OCI-LY3 (cell line): ENCODE results near the gene PLB1.

Source experiments
- H2AFZ ChIP-seq: fragments of 200-600, 300-600 bp; shearing (Covaris generic); 2 replicates; pipeline ENCODE4 v1.6.0; 2014; ENCODE audit warnings: antibody characterized with exemption, low read depth, low read length
- H3K27ac ChIP-seq: fragments of 200-600, 300-600 bp; sonication (generic); 2 replicates; pipeline ENCODE4 v1.5.1; 2014; ENCODE audit warnings: mild to moderate bottlenecking, low read length, moderate library complexity, mixed read lengths
- H3K27me3 ChIP-seq: fragments of 200-600, 300-600 bp; sonication (generic); 2 replicates; pipeline ENCODE4 v1.6.1; 2014; ENCODE audit warnings: low read depth, low read length, mixed read lengths
- H3K36me3 ChIP-seq: fragments of 200-600, 300-600 bp; sonication (generic); replicated peaks from 2 replicates; pipeline ENCODE3; 2014; ENCODE audit warnings: low read depth, low read length, mixed read lengths
- H3K4me1 ChIP-seq: fragments of 300-600, 200-600 bp; sonication (generic); 2 replicates; pipeline ENCODE4 v1.6.1; 2014; ENCODE audit warnings: low read length, mixed read lengths
- H3K4me2 ChIP-seq: fragments of 200-600, 300-600 bp; sonication (generic); 2 replicates; pipeline ENCODE4 v1.6.1; 2014; ENCODE audit warnings: low read length, mixed read lengths
- H3K4me3 ChIP-seq: fragments of 300-600, 200-600 bp; sonication (generic); 2 replicates; pipeline ENCODE4 v1.5.1; 2014; ENCODE audit warnings: antibody characterized with exemption, mild to moderate bottlenecking, low read length, moderate library complexity
- H3K79me2 ChIP-seq: fragments of 300-600, 200-600 bp; shearing (Covaris generic); 2 replicates; pipeline ENCODE4 v1.6.1; 2014; ENCODE audit warnings: mild to moderate bottlenecking, low read length, mixed read lengths
- H3K9ac ChIP-seq: fragments of 300-600, 200-600 bp; shearing (Covaris generic); 2 replicates; pipeline ENCODE4 v1.6.0; 2014; ENCODE audit warnings: mild to moderate bottlenecking, low read length, moderate library complexity
- H3K9me3 ChIP-seq: fragments of 200-600, 300-600 bp; shearing (Covaris generic); 2 replicates; pipeline ENCODE4 v1.6.1; 2014; ENCODE audit warnings: low read length, mixed read lengths; ENCODE audit not compliant: insufficient read depth
- H4K20me1 ChIP-seq: fragments of 200-600, 300-600 bp; sonication (generic); 2 replicates; pipeline ENCODE4 v1.6.1; 2016; ENCODE audit warnings: low read length, mixed read lengths; ENCODE audit not compliant: insufficient read depth
- CTCF ChIP-seq: fragments of 200-600, 300-600 bp; sonication (generic); IDR thresholded peaks from 2 replicates; pipeline ENCODE4 v1.5.1; 2014; ENCODE audit warnings: antibody characterized with exemption, low read length, low read depth
- EZH2phosphoT487 ChIP-seq: fragments of 200-600 bp; shearing (Covaris generic); IDR thresholded peaks from 2 replicates; pipeline ENCODE4 v1.6.1; 2018; ENCODE audit warnings: antibody characterized with exemption, mixed run types, low read depth

PLB1 gene

GRCh38 chr2:28454016-28454930 is 41.6 kb upstream of the PLB1 start:
- no peaks in the 10 kb centered on the region for H3K79me2 ChIP-seq
- no peak overlapping the region for H2AFZ ChIP-seq

DNA sequence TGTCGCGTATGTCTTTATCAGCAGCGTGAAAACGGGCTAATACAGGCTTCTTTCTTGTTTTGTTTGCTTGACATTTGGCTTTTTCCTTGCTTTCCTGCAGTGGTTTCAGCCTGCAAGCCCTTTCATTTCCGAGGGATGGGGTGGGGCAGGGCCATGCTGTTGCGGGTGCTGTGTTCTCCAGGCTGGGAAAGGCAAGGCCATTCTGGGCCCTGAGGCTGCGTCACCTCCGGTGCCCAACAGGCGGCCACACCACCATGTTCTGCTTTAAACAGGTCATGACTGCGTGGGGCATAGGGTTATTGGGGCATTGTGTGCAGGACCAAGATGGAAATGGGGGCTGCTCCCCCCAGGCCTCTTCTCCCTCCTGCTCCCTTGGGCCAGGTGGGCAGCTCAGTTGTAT is 38.6 kb upstream of the PLB1 start:
- H3K27me3 ChIP-seq, result peaks cover 5% of the 10 kb centered on the region
- no peaks in the 10 kb centered on the region for H3K36me3 ChIP-seq
- no peaks in the 10 kb centered on the region for H4K20me1 ChIP-seq
- no peaks in the 10 kb centered on the region for H3K79me2 ChIP-seq
- H3K9ac ChIP-seq, result no peak overlapping the region
- no peak overlapping the region for H3K4me3 ChIP-seq
- no peak overlapping the region for H3K4me2 ChIP-seq
- no peak overlapping the region for H3K27ac ChIP-seq
- no peak for TF ChIP-seq EZH2phosphoT487
- no peak for TF ChIP-seq CTCF
- H3K9me3 ChIP-seq, result no peaks in the 10 kb centered on the region
- H3K4me1 ChIP-seq, result no peaks in the 10 kb centered on the region
- H2AFZ ChIP-seq, result no peak overlapping the region

More at GRCh38 chr2:28454016-28454930, 41.6 kb upstream of the PLB1 start:
- Histone ChIP-seq H3K9ac (no peak overlapping the region), H3K4me1 (peaks cover 9% of the 10 kb centered on the region), H4K20me1 (no peaks in the 10 kb centered on the region), H3K27ac (no peak overlapping the region), H3K4me2 (no peak overlapping the region), H3K27me3 (no peaks in the 10 kb centered on the region), H3K4me3 (no peak overlapping the region), H3K9me3 (no peaks in the 10 kb centered on the region), H3K36me3 (no peaks in the 10 kb centered on the region)
- TF ChIP-seq CTCF, result no peak
- TF ChIP-seq EZH2phosphoT487, result no peak

GRCh38 chr2:28461056-28461455 is 34.8 kb upstream of the PLB1 start:
- H4K20me1 ChIP-seq, result no peaks in the 10 kb centered on the region
- H3K4me2 ChIP-seq, result no peak overlapping the region
- TF ChIP-seq CTCF (no peak), EZH2phosphoT487 (no peak)
- H3K27me3 ChIP-seq, result peaks cover 17% of the 10 kb centered on the region
- no peak overlapping the region for H3K27ac ChIP-seq
- H3K36me3 ChIP-seq, result no peaks in the 10 kb centered on the region
- H3K9ac ChIP-seq, result no peak overlapping the region
- H3K4me1 ChIP-seq, result no peaks in the 10 kb centered on the region; the same call in 1 of the 2 replicates
- H3K9me3 ChIP-seq, result no peaks in the 10 kb centered on the region
- H2AFZ ChIP-seq, result no peak overlapping the region
- H3K4me3 ChIP-seq, result no peak overlapping the region
- H3K79me2 ChIP-seq, result no peaks in the 10 kb centered on the region

- no peaks in the 10 kb centered on the region for H4K20me1 ChIP-seq
- no peak overlapping the region for H3K9ac ChIP-seq
- no peak for TF ChIP-seq CTCF
- no peak for TF ChIP-seq EZH2phosphoT487
- H3K9me3 ChIP-seq, result no peaks in the 10 kb centered on the region
- H3K4me3 ChIP-seq, result no peak overlapping the region
- no peak overlapping the region for H3K27ac ChIP-seq
- H3K4me1 ChIP-seq, result no peaks in the 10 kb centered on the region; the same call in 1 of the 2 replicates
- H3K36me3 ChIP-seq, result no peaks in the 10 kb centered on the region
- H3K27me3 ChIP-seq, result peaks cover 17% of the 10 kb centered on the region
- no peak overlapping the region for H3K4me2 ChIP-seq
- no peaks in the 10 kb centered on the region for H3K79me2 ChIP-seq
- no peak overlapping the region for H2AFZ ChIP-seq
Measured at GRCh38 chr2:28462122-28462521, 33.7 kb upstream of the PLB1 start.
